Right ventricle myocardium inferior (tissue), 1 donor: ENCODE results near the gene LAIR1. TPM values are rescaled to one million over a fixed set of nuclear protein-coding genes. Genes with fewer than 3 reads are reported as not detected.

Source experiments
- ATAC-seq: fragments of 200-7000 bp; cut with Tn5 transposase; one replicate; pipeline ENCODE4 v1.9.1; 2020; ENCODE audit warnings: mild to moderate bottlenecking, moderate library complexity
- DNase-seq: peaks from one replicate; pipeline ENCODE4 v3.0.0; 2021; ENCODE audit errors: missing footprints
- intact Hi-C: fragments of 100-400 bp; cut with DNase I; formaldehyde crosslinking; loops from one replicate; pipeline ENCODE4 v1.11.0; 2022
- total RNA-seq: library from RNA; stranded (reverse); fragmentation: NEBNext Ultra II Directional; extraction: Animal tissue kit (Norgen Biotek cat#: 25700); gene quantifications from one replicate; pipeline ENCODE4 v1.2.1, GENCODE V29; 2021
- donor health status: DM: no; HTN: yes; CAD: no; lungs with severe emphysema.

LAIR1 gene
- total RNA-seq, 1 donor from 2014 or later = 9.1 TPM

- DNase-seq (no peak), ATAC-seq (no peak)
- intact Hi-C loops = no loop called here
These were observed 9.1 kb downstream of the LAIR1 start for GRCh38 chr19:54355675-54356074.

- intact Hi-C loops = no loop called here
- DNase-seq = no peak
These were observed 10.0 kb downstream of the LAIR1 start for GRCh38 chr19:54354761-54355160.

DNA sequence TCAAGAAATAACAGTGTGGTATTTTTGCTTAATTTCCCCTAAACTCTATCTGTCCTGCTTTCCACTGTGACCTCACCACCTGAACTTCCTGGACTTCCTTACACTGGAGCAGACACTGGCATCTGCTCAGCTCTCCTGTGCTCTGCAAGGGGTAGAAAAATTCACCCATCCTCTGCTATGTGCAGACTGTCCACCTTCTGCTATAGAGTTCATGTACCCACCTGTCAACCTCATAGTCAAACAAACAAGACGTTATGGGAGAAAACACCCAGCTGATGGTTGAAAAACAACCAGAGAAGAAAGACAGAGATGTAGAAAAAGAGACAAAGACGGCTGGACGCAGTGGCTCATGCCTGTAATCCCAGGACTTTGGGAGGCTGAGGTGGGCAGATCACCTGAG is 12.2 kb downstream of the LAIR1 start:
- ATAC-seq (peak; percentile 20), DNase-seq (no peak)
- intact Hi-C loops = no loop called here

More at GRCh38 chr19:54354761-54355160, 10.0 kb downstream of the LAIR1 start:
- no peak for ATAC-seq

DNA sequence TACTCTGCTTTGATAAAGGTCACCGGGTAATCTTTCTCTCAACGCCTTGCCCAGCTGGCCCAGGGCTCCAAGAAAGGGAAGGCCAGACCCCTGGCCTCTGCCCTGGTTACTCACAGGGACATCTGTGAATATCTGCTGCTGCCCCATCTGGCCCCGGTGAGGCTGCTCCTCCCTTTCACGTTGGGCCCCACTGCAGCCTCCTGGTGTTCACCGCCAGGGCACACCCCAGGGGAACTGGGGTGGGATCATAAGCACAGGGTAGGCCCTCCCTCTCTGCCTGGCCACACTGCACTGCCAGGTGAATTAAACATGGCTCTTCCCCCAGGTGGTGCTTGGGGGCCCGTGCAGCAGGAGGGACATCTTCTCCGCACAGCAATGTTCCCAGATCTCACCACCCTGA is 12.7 kb downstream of the LAIR1 start:
- ATAC-seq = peak; percentile 26
- DNase-seq = no peak
- intact Hi-C loops = no loop called here

DNA sequence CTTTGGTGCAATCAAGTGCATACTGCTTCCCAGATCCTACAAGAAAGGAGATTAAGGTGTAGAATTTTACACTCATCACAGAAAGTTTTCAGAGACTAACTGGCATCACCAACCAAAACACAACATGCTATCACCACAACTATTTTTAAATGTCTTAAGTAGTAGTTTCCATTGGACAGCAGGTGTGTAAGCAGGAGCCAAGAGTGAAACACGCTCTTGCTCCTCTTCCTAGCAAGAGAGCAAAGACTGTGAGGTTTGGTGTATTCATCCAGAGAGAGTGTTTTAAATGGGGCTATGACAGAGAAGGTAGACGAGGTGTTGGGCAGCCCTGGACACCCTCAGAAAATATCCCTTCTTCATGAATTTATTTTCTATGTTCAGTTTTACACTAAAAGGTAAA is 13.3 kb downstream of the LAIR1 start:
- DNase-seq (no peak), ATAC-seq (no peak)
- intact Hi-C loops = no loop called here

GRCh38 chr19:54345938-54346386 is 18.8 kb downstream of the LAIR1 start:
- ATAC-seq (peak; percentile 23), DNase-seq (no peak)
- intact Hi-C loops = no loop called here

DNA sequence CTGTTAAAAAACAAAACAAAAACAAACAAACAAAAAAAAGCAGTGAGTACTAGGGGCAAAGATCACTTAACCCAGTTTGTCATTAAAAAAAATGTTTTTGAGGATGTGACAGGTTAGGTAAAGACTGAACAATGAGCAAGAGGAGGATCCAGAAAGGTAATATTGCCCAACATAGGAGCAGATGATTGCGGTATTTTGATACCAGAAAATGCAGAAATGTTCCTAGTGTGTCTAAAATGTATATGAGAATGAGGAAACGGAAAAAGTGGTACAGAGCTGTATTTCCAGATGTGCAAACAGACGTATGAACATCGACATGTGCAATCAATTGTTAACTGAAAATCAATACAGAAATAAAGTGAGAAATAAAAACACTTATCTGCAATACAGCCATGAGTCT is 20.9 kb downstream of the LAIR1 start:
- DNase-seq (no peak), ATAC-seq (no peak)
- intact Hi-C loops = no loop called here

DNA sequence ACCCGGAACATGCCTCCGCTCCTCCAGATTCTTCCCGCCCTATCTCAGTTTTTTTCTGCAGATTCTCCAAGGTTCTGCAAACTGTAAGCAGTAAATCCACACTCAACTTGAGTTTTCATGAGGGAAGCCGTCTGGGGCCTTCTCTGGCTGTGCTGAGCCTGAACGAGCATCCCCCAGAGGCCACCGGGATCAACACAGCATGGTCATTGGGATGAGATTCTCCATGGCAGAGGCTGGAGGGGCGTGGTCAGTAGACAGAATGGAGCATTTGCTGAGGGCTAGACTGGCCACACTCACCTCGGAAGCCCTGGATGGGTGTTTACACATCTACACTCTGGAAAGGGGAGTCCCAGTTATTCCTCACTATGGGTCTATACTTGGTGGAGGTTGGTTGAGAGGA is 23.4 kb downstream of the LAIR1 start:
- intact Hi-C loops = no loop called here
- DNase-seq = no peak
- ATAC-seq = no peak

GRCh38 chr19:54339646-54340358 is 24.9 kb downstream of the LAIR1 start:
- ATAC-seq = peak; percentile 42
- DNase-seq = no peak
- intact Hi-C loops = no loop called here

DNA sequence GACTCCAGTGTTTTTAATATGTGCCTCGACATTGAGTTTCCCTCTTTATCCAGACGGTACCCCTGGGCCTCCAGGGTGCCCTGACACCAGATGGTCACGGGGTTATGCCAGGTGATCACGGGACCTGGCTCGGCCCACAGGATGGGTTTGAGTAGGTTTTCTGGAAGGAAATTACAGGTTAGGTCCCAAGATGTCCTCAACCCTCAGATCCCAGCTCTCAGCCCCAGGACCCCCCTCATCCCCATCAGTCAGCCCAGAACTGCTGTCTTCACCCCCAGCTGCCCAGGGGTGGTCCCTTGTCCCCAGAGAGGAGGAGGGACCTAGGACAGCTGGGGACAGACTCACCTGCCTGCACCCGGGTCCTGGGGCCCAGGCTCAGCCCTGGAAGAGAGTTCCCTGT is 26.2 kb downstream of the LAIR1 start:
- ATAC-seq = no peak
- intact Hi-C loops = no loop called here
- DNase-seq = no peak

- intact Hi-C loops = no loop called here
- ATAC-seq = no peak
- no peak for DNase-seq
These were observed 26.9 kb downstream of the LAIR1 start for GRCh38 chr19:54337858-54338230.

DNA sequence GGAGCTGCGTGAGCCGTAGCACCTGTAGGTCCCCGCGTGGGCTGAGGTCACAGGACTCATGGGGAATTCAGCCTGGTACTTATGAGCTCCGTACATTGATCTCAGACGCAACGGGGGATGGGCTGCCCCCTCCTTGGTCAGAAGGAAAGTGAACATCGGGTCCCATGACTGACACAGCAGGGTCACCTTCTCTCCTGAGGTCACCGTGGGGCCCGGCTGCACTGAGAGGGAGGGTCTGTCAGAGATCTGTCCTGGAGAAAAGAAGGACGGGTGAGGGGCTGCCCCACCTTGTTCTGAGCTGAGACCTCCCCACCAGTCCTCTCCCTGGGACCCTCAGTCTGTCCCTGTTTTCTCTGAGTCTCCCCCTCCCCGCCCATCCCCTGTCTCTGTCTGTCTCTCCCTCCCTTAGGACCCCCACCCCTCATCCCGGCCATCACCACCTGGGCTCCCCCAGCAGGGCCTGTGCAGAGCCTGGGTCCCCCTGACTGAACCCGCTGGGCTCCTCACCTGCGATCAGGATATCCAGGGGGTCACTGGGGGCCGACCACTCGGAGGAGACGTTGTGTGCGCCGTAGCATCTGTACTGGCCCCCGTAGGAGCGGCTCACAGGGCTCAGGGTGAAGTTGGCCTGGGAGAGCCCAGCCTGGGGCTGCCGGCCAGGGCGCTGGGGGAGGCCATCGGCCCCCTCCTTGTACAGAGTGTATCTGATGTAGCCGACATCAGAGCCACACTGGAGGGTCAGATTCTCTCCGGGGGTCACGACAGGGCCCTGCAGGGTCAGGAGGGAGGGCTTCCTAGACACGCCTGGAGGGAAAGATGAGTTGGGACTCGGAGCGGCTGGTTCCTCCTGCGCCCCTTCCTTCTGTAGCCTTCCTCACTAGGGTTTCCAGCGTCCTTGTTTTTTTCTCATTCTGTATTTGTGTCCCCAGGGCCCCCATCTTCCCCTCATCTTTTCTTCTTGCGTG is 27.6 kb downstream of the LAIR1 start:
- no peak for DNase-seq
- ATAC-seq = no peak
- intact Hi-C loops = no loop called here

- DNase-seq (no peak), ATAC-seq (no peak)
- intact Hi-C loops = no loop called here
These were observed 28.5 kb downstream of the LAIR1 start for GRCh38 chr19:54335979-54336892.

DNA sequence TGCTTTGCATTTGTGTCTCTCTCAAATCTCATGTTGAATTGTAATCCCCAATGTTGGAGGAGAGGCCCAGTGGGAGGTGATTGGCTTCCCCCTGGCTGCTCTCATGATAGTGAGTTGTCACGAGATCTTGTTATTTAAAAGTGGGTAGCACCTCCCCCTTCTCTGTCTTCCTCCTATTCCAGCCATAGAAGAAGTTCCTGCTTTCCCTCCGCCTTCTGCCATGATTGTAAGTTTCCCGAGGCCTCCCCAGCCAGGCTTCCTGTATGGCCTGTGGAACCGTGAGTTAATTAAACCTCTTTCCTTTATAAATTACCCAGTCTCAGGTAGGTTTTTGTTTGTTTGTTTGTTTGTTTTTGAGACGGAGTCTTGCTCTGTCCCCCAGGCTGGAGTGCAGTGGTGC is 29.6 kb downstream of the LAIR1 start:
- no peak for DNase-seq
- intact Hi-C loops = no loop called here
- no peak for ATAC-seq

DNA sequence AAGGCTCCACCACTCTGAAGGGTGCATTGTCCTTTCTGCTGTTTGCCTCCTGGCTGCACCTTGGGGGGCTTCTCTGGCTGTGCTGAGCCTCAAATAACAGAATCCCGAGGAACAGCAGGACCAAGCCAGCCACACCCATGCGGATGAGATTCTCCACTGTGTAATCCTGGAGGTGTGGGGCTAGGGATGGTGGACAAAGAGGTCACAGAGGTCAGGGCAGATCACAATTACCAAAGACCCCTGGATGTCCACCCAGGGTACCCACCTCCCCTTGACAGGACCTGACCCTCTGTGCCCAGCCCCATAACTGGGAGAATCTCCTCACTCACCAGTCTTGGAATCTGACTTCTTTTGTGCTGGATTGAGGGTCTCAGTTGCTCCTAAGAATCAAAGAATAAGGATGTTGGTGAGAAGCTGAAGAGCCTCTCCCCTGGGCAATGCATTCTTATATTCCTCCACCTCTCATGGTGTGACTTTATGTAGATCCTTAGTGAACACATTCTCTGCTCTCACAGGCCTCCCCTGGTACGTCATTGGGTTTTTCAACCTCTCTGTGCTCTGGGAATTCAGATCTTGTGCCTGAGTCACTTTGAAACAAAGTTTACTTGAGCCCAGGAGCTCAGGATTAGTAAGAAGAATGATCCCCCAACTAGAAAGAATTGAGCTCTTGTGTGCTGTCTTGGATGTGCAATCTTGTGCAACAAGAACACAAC is 31.0 kb downstream of the LAIR1 start:
- ATAC-seq = no peak
- DNase-seq = no peak
- intact Hi-C loops = no loop called here

DNA sequence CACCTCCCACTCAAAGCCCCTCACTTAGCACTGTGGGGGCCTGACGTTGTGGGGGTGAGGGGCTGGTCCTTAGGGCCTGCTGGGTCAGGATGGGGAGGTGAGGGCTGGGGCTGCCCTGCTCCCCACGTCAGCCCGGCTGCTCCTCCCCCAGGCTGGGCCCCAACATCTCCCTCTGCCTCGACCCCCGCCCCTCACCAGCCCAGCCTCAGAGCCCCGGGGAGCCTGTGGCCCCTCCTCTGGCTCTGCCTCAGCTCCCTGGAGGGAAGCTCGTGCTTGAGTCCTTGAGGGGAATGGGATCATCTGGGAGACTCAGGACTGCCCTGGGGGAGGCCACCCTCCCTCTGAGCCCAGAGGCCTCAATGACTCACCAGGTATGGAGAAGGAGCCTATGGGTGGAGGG is 32.6 kb downstream of the LAIR1 start:
- ATAC-seq = no peak

GRCh38 chr19:54331626-54332025 is 33.1 kb downstream of the LAIR1 start:
- DNase-seq = no peak
- ATAC-seq = no peak
- intact Hi-C loops = no loop called here

More for the DNA sequence above, 32.6 kb downstream of the LAIR1 start:
- DNase-seq = no peak
- intact Hi-C loops = no loop called here

DNA sequence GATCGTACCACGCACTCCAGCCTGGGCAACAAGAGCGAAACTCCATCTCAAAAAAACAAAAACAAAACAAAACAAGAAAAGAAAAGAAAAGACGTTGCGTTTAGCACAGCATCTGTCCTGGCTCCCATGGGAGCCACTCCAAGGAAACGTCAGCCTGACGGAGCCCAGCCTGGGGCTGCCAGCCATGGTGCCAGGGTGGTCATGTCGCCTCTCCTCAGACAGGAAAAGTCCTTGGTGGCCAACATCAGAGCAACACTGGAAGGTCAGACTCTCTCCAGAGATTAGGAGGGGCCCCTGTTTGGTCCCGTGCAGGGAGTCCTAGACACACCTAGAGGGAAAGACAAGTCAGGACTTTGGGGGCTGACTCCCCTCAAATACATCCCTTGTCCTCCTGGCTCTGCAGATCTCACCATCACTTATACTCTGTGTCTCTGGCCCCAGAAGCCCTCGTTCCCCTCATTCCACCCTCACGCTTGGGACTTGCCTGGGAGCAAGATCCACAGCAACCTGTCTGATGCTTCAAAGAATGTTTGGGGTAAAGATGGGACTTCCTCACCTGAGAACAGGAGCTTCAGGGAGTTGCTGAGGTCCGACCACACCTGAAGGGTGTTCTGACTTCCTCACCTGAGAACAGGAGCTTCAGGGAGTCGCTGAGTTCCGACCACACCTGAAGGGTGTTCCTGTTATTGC is 35.1 kb downstream of the LAIR1 start:
- ATAC-seq = no peak
- intact Hi-C loops = loop anchor here (5.0 kb wide), 1 partner anchor 63 kb away; no protein-coding TSS in a partner anchor

More for the DNA sequence above, 35.1 kb downstream of the LAIR1 start:
- DNase-seq = no peak
